Natural killer cell (primary cell): ENCODE results near the gene APPL2. TPM values are rescaled to one million over a fixed set of nuclear protein-coding genes. Genes with fewer than 3 reads are reported as not detected.

Experiments used
- ATAC-seq, 3 donors: fragments of 150-1000 bp in 2 of 3; fragments of 200-7000 bp in 1 of 3; cut with Tn5 transposase; 1 replicate in 1 of 3; 2 replicates in 2 of 3; pipeline ENCODE4 v1.10.0; 2021; ENCODE audit warnings: mild to moderate bottlenecking in 2 of 3, moderate library complexity in 2 of 3
- DNase-seq, 2 donors: peaks; one replicate each; pipeline versions ENCODE4 v3.0.0 to v3.0.0-alpha.2; 2013 to 2021; ENCODE audit warnings: mixed read lengths in 1 of 2
- H3K27ac ChIP-seq: one replicate; pipeline ENCODE4 v1.5.1; 2013; ENCODE audit warnings: mild to moderate bottlenecking, low read length
- H3K27me3 ChIP-seq: one replicate; pipeline ENCODE4 v1.6.1; 2013; ENCODE audit warnings: low read length; ENCODE audit not compliant: control insufficient read depth, insufficient read depth
- H3K36me3 ChIP-seq: one replicate; pipeline ENCODE4 v1.6.1; 2013; ENCODE audit warnings: low read length; ENCODE audit not compliant: control insufficient read depth, insufficient read depth
- H3K4me1 ChIP-seq: one replicate; pipeline ENCODE4 v1.6.1; 2013; ENCODE audit warnings: low read length; ENCODE audit not compliant: control insufficient read depth, insufficient read depth
- H3K4me3 ChIP-seq: one replicate; pipeline ENCODE4 v1.5.1; 2013; ENCODE audit warnings: low read length
- H3K9me3 ChIP-seq: one replicate; pipeline ENCODE4 v1.6.1; 2013; ENCODE audit warnings: low read length; ENCODE audit not compliant: control insufficient read depth, insufficient read depth
- H3K27ac Mint-ChIP-seq, 2 donors: one replicate each; pipeline ENCODE4 v1.8.0; 2022; ENCODE audit warnings: mild to moderate bottlenecking in 2 of 2, mixed read lengths in 2 of 2, moderate library complexity in 1 of 2
- H3K27me3 Mint-ChIP-seq, 2 donors: one replicate each; pipeline ENCODE4 v1.8.0; 2022; ENCODE audit warnings: low read depth in 2 of 2, mixed read lengths in 2 of 2
- H3K36me3 Mint-ChIP-seq: one replicate; pipeline ENCODE4 v1.8.0; 2022; ENCODE audit warnings: mixed read lengths
- H3K4me1 Mint-ChIP-seq, 2 donors: one replicate each; pipeline ENCODE4 v1.8.0; 2022; ENCODE audit warnings: mixed read lengths in 2 of 2
- H3K4me3 Mint-ChIP-seq: one replicate; pipeline ENCODE4 v1.8.0; 2022; ENCODE audit warnings: mild to moderate bottlenecking, moderate library complexity, mixed read lengths
- H3K9me3 Mint-ChIP-seq, 2 donors: one replicate each; pipeline ENCODE4 v1.8.0; 2022; ENCODE audit warnings: mixed read lengths in 2 of 2
- WGBS: methylation state at CpG from one replicate; pipeline ENCODE4 v1.1.7; 2013; ENCODE audit warnings: missing lambda C conversion rate; ENCODE audit not compliant: insufficient coverage; 5-methylcytosine and 5-hydroxymethylcytosine counted together
- intact Hi-C: fragments of 100-400 bp; cut with micrococcal nuclease; formaldehyde crosslinking; loops from one replicate; pipeline ENCODE4 v1.14.2; 2022
- total RNA-seq, 4 donors: library from RNA; stranded (reverse); fragments of 120-200 nt in 1 of 4; gene quantifications; one replicate each; pipeline versions ENCODE4 v1.2.3 to v1.2.4, GENCODE V29; 2013 to 2022
- TF ChIP-seq, protein P1 (sequence below): fragments of 200-600 bp; IDR thresholded peaks from one replicate; pipeline ENCODE4 v1.8.0; 2022; ENCODE audit warnings: antibody characterized with exemption

Gene APPL2
- total RNA-seq, 3 donors from 2014 or later (not counting 1 experiment from before 2014, with no cell fraction given) = 56.0 to 65.9 (median 64.2) TPM

DNA sequence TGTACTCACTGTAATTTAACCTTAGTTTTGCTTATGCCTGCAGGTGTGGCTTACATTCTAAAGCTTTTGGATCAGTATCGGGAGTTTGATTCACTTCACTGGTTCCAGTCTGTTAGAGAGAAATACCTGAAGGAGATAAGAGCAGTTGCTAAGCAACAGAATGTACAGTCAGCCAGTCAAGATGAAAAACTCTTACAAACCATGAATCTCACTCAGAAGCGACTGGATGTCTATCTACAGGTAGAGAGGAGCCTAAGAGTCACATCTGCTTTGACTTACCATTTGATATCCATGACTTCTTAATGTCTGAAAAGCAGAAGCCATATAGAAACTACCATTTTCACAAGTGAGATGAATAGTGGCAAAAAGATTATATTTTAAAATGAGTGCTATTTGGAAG is 71.9 kb downstream of the APPL2 start:
- peaks cover 10% of the 10 kb centered on the region for H3K36me3 Mint-ChIP-seq
- Histone ChIP-seq H3K4me1 (no peaks in the 10 kb centered on the region), H3K27ac (no peak overlapping the region), H3K4me3 (no peak overlapping the region), H3K27me3 (no peaks in the 10 kb centered on the region), H3K36me3 (peaks cover 80% of the 10 kb centered on the region), H3K9me3 (no peaks in the 10 kb centered on the region)
- H3K27me3 Mint-ChIP-seq = no peaks in the 10 kb centered on the region
- no peaks in the 10 kb centered on the region for H3K4me1 Mint-ChIP-seq
- H3K9me3 Mint-ChIP-seq = no peaks in the 10 kb centered on the region
- no peak overlapping the region for H3K4me3 Mint-ChIP-seq
- peak overlapping the region in 1 of 2 donors; percentile 19 for H3K27ac Mint-ChIP-seq
- ATAC-seq = no peak
- 100% methylated on average over 2 of the region's 2 CpGs for WGBS
- intact Hi-C loops = no loop called here
- DNase-seq = no peak
- TF ChIP-seq, protein P1, sequence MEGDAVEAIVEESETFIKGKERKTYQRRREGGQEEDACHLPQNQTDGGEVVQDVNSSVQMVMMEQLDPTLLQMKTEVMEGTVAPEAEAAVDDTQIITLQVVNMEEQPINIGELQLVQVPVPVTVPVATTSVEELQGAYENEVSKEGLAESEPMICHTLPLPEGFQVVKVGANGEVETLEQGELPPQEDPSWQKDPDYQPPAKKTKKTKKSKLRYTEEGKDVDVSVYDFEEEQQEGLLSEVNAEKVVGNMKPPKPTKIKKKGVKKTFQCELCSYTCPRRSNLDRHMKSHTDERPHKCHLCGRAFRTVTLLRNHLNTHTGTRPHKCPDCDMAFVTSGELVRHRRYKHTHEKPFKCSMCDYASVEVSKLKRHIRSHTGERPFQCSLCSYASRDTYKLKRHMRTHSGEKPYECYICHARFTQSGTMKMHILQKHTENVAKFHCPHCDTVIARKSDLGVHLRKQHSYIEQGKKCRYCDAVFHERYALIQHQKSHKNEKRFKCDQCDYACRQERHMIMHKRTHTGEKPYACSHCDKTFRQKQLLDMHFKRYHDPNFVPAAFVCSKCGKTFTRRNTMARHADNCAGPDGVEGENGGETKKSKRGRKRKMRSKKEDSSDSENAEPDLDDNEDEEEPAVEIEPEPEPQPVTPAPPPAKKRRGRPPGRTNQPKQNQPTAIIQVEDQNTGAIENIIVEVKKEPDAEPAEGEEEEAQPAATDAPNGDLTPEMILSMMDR = no peak

DNA sequence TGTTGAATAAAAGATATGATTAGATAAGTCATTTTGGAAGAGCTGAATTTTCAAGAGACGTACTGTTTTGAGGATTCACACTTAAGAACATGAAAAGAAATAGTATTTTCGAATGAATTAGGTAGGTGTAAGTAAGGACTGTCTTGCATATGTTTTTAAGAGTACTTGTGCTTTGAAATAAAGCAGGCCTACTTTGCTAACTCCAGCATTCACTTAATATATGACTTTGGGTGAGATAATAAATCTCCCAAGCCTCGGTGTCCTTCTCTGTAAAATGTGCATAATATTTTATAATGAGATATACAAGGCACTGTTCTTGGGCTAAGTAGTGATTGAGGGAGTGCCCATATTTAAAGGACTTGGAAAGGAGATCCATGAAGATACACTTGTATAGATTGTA is 73.8 kb downstream of the APPL2 start:
- DNase-seq = no peak
- H3K27me3 Mint-ChIP-seq = no peaks in the 10 kb centered on the region
- no peak for ATAC-seq
- H3K27me3 ChIP-seq = no peaks in the 10 kb centered on the region
- H3K4me3 Mint-ChIP-seq = no peak overlapping the region
- no peak overlapping the region for H3K27ac ChIP-seq
- intact Hi-C loops = no loop called here
- no peaks in the 10 kb centered on the region for H3K4me1 ChIP-seq
- no peaks in the 10 kb centered on the region for H3K4me1 Mint-ChIP-seq
- 100% methylated on average over 3 of the region's 3 CpGs for WGBS
- H3K27ac Mint-ChIP-seq = peak overlapping the region in 1 of 2 donors; percentile 22
- H3K4me3 ChIP-seq = no peak overlapping the region
- TF ChIP-seq, protein P1 = no peak
- H3K36me3 ChIP-seq = peaks cover 88% of the 10 kb centered on the region
- peaks cover 18% of the 10 kb centered on the region for H3K36me3 Mint-ChIP-seq
- no peaks in the 10 kb centered on the region for H3K9me3 ChIP-seq
- H3K9me3 Mint-ChIP-seq = no peaks in the 10 kb centered on the region

DNA sequence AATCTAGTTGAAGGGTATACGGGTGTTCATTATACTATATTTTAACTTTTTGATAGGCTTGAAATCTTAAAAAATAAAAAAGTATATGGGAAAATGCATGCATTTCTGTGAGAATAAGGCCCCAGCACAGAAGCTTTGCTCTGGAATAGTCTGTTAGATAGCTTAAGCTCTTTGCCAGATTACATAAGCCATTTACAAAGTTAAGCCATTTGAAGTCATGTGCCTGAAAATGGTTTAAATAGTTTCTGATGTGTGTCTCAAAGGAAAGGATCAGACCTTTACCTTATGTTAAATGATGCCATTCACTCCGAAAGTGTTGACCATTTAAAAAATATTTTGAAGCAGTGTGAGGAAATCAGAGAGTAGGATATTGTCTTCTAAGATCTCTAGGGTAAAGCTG is 77.1 kb downstream of the APPL2 start:
- Histone ChIP-seq H3K4me3 (no peak overlapping the region), H3K27ac (no peak overlapping the region), H3K4me1 (no peaks in the 10 kb centered on the region), H3K9me3 (no peaks in the 10 kb centered on the region), H3K36me3 (peaks cover 79% of the 10 kb centered on the region), H3K27me3 (no peaks in the 10 kb centered on the region)
- intact Hi-C loops = no loop called here
- ATAC-seq (no peak), DNase-seq (no peak)
- TF ChIP-seq, protein P1 = no peak
- H3K4me1 Mint-ChIP-seq = no peaks in the 10 kb centered on the region
- no peaks in the 10 kb centered on the region for H3K9me3 Mint-ChIP-seq
- H3K27ac Mint-ChIP-seq = peak overlapping the region in 1 of 2 donors; percentile 1
- no peaks in the 10 kb centered on the region for H3K27me3 Mint-ChIP-seq
- WGBS = 100% methylated on average over 1 of the region's 2 CpGs
- H3K4me3 Mint-ChIP-seq = no peak overlapping the region
- peaks cover 14% of the 10 kb centered on the region for H3K36me3 Mint-ChIP-seq

DNA sequence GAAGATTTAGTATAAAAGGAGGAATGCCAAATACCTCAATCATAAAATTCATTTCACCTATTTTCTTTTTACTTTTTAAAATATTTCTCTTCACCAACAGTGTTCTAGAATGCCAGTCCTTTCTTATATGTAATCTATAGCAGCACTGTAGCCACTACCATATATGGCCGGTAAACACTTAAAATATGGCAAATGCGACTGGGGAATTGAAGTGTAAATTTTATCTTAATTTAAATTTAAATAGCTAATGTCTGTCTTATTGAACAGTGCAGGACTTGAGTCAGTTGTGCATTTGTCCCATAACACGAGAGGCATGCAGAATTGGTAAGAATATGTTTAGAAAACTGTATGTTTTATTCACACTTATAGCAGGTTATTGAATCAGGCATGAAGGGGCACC is 78.4 kb downstream of the APPL2 start:
- no peak for ATAC-seq
- TF ChIP-seq, protein P1 = no peak
- Histone ChIP-seq H3K4me3 (no peak overlapping the region), H3K27me3 (no peaks in the 10 kb centered on the region), H3K36me3 (peaks cover 85% of the 10 kb centered on the region), H3K27ac (no peak overlapping the region), H3K9me3 (no peaks in the 10 kb centered on the region), H3K4me1 (no peaks in the 10 kb centered on the region)
- H3K27ac Mint-ChIP-seq = no peak overlapping the region
- no peak overlapping the region for H3K4me3 Mint-ChIP-seq
- H3K36me3 Mint-ChIP-seq = peaks cover 9% of the 10 kb centered on the region
- no peak for DNase-seq
- intact Hi-C loops = no loop called here
- no peaks in the 10 kb centered on the region for H3K4me1 Mint-ChIP-seq
- WGBS = 92% methylated on average over 2 of the region's 3 CpGs
- no peaks in the 10 kb centered on the region for H3K27me3 Mint-ChIP-seq
- no peaks in the 10 kb centered on the region for H3K9me3 Mint-ChIP-seq
